ENCODE results near the gene ACOXL. TPM values are rescaled to one million over a fixed set of nuclear protein-coding genes. Genes with fewer than 3 reads are reported as not detected.

The ACOXL gene
- total and polyA plus RNA-seq, 2 of the 8 experiments (the other 6 are each of a cell fraction or from before 2014, with no cell fraction given): 11.4 to 20.6 TPM

DNA sequence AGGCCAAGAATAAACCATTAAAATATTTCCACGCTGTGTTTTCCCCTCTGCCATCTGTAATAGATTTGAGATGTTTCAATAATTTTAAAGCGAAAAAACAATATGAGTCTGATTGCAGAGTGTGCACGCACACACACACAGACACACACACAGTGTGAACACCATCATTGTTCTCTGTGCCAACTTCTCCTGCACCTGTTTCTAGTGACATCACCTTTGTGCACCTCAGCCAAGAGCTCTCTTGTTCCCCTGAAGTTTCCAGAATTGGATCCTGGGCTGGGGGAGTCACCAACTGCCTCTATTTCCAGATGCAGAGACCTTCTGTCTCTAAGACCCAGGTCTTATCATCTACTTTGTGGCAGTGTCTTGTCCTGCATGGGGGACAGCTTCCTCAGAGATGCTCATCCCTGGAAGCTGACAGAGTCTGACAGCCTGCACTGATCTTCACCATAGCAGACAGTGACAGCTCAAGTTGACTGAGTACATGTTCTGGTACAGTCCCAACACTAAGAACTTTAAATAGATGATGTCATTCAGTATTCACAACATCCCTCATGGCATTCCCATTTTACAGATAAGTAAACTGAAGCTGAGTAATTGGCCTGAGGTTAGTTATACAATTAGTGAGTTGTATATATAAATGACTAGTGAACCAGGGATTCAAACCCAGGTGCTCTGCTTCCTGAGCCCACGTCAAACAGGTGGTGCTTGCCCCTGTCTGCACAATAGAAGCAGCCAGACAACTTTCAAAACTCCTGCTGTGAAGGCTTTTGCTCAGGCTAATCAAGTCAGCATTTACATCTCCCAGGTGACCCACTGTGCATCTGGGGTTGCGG is 39.4 kb downstream of the ACOXL start (continued):
- TF ChIP-seq, protein P1, sequence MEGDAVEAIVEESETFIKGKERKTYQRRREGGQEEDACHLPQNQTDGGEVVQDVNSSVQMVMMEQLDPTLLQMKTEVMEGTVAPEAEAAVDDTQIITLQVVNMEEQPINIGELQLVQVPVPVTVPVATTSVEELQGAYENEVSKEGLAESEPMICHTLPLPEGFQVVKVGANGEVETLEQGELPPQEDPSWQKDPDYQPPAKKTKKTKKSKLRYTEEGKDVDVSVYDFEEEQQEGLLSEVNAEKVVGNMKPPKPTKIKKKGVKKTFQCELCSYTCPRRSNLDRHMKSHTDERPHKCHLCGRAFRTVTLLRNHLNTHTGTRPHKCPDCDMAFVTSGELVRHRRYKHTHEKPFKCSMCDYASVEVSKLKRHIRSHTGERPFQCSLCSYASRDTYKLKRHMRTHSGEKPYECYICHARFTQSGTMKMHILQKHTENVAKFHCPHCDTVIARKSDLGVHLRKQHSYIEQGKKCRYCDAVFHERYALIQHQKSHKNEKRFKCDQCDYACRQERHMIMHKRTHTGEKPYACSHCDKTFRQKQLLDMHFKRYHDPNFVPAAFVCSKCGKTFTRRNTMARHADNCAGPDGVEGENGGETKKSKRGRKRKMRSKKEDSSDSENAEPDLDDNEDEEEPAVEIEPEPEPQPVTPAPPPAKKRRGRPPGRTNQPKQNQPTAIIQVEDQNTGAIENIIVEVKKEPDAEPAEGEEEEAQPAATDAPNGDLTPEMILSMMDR (IDR thresholded peaks at IDR 0.05; ENCODE audit: control extremely low read depth in 1 of 3, insufficient read depth in 1 of 3, low read depth in 1 of 3, low read length in 3 of 3): no peak
- TF ChIP-seq TCF12 (IDR thresholded peaks at IDR 0.05; ENCODE audit: low read depth, low read length): peak; percentile 95
- TF ChIP-seq, protein P2, sequence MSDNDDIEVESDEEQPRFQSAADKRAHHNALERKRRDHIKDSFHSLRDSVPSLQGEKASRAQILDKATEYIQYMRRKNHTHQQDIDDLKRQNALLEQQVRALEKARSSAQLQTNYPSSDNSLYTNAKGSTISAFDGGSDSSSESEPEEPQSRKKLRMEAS (IDR thresholded peaks at IDR 0.05): 0 out of 2 replicates have a peak, but pooled peaks have one; percentile 11
